Activated CD8-positive, alpha-beta memory T cell treated with anti-CD3 and anti-CD28 coated beads, Interleukin-2, amount 10 ng/mL, durations not matched to agents 7 days and 5 days (primary cell): ENCODE measurements around the gene KSR2. TPM values are rescaled to one million over a fixed set of nuclear protein-coding genes. Genes with fewer than 3 reads are reported as not detected.
A peak's percentile ranks its signal among the peaks of the same experiment; 100 is the strongest.
"Not testable (repeated sequence)": the region's sequence is repeated elsewhere in the genome, so short reads cannot be mapped to it uniquely, and the experiment has no call there.

ENCODE experiments used
- ATAC-seq: fragments of 150-1000 bp; cut with Tn5 transposase; one replicate; pipeline ENCODE4 v1.10.0; 2021; ENCODE audit warnings: moderate library complexity
- CTCF ChIA-PET: fragments of 350-600 bp; sonication (Branson Sonifier 250); formaldehyde crosslinking; loops from one replicate; lab custom pipeline; 2021; ENCODE audit warnings: antibody characterized with exemption; lab: Charles Lee
- DNase-seq: peaks from one replicate; pipeline ENCODE4 v3.0.0-alpha.2; 2020
- H3K27ac Mint-ChIP-seq: one replicate; pipeline ENCODE4 v1.8.0; 2021; ENCODE audit warnings: mild to moderate bottlenecking, mixed read lengths
- H3K27me3 Mint-ChIP-seq: one replicate; pipeline ENCODE4 v1.8.0; 2021; ENCODE audit warnings: mixed read lengths
- H3K36me3 Mint-ChIP-seq: one replicate; pipeline ENCODE4 v1.8.0; 2021; ENCODE audit warnings: mild to moderate bottlenecking, mixed read lengths
- H3K4me1 Mint-ChIP-seq: one replicate; pipeline ENCODE4 v1.8.0; 2021; ENCODE audit warnings: mixed read lengths
- H3K4me3 Mint-ChIP-seq: one replicate; pipeline ENCODE4 v1.8.0; 2021; ENCODE audit warnings: mild to moderate bottlenecking, moderate library complexity, mixed read lengths
- H3K9me3 Mint-ChIP-seq: one replicate; pipeline ENCODE4 v1.8.0; 2022; ENCODE audit warnings: low read depth, mixed read lengths
- total RNA-seq, 2 experiments: library from RNA; stranded (reverse); gene quantifications; one replicate each; pipeline ENCODE4 v1.2.3, GENCODE V29; 2021

Gene KSR2
- total RNA-seq, 2 experiments from 2014 or later: not detected

- H3K27me3 Mint-ChIP-seq, H3K4me3 Mint-ChIP-seq, ATAC-seq, H3K27ac Mint-ChIP-seq, H3K9me3 Mint-ChIP-seq, DNase-seq, H3K36me3 Mint-ChIP-seq, H3K4me1 Mint-ChIP-seq: not testable (repeated sequence)
- CTCF ChIA-PET: interaction anchor here (0.8 to 2.7 kb wide), 18 partner anchors 9 to 645 kb away, joined by 3 to 21 read pairs (median 4); no protein-coding TSS in a partner anchor
Observed at GRCh38 chr12:117857139-117857538, 111.7 kb downstream of the KSR2 start.

DNA sequence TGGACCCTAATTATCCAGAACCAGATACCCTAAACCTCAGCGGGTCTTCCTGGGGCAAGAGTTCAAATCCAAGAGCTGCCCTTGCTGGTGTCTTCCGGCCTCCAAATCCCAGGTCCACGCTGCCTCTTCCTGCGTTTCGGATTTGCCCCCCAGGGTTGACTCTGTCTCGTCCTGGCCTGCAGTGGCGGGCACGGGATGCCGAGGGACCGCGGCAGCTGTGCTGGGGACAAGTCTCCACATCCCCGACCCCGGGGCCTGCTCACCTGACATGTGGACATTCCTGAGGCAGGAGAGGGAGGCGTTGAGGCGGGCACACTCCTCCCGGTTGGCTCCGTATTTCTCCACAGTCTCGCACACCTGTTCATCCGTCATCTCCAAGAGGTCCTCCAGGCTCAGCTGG is 113.6 kb downstream of the KSR2 start:
- Mint-ChIP-seq H3K9me3 (peaks cover 3% of the 10 kb centered on the region), H3K4me1 (no peaks in the 10 kb centered on the region), H3K27ac (no peak overlapping the region), H3K36me3 (no peaks in the 10 kb centered on the region), H3K4me3 (no peak overlapping the region), H3K27me3 (no peaks in the 10 kb centered on the region)
- ATAC-seq (no peak), DNase-seq (no peak)
- CTCF ChIA-PET: interaction anchor here (1.0 to 3.4 kb wide), 2 partner anchors 19 to 619 kb away, joined by 4 to 11 read pairs; no protein-coding TSS in a partner anchor

DNA sequence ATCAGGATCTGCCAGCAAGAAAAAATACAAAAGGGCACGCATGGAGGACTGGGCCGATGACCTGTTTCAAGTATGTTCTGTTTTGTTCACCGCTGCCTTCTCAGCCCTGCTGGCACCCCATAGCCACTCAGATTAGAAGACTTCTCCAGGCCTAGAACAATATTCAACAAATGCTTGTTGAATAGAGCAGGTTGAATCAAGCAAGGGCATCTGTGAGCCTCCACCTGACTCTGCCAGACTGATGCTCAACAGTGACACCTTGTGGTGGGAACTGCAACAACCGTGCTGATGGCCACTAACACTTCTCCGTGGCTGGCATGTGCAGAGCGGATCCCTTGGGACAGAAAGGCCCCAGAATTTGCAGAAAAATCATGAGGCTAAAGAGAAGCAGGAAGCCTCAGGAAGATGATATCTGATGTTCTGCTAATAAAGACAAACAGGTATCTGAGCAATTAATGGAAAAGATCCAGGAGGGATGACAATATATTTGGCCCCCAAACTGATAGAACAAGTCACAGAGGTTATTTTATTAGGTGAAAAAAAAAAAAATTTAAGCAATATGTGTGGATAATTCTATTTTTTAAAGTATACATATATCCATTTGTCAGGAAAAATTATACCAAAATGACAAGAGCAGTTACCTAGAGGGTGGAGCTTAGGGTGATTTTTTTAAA is 114.3 kb downstream of the KSR2 start:
- Mint-ChIP-seq H3K4me3 (no peak overlapping the region), H3K27me3 (no peaks in the 10 kb centered on the region), H3K36me3 (no peaks in the 10 kb centered on the region), H3K27ac (no peak overlapping the region), H3K9me3 (peaks cover 3% of the 10 kb centered on the region), H3K4me1 (no peaks in the 10 kb centered on the region)
- CTCF ChIA-PET: interaction anchor here (1.0 to 3.4 kb wide), 2 partner anchors 20 to 618 kb away, joined by 4 to 11 read pairs; no protein-coding TSS in a partner anchor
- ATAC-seq: peak; percentile 57
- DNase-seq: peak; percentile 57

DNA sequence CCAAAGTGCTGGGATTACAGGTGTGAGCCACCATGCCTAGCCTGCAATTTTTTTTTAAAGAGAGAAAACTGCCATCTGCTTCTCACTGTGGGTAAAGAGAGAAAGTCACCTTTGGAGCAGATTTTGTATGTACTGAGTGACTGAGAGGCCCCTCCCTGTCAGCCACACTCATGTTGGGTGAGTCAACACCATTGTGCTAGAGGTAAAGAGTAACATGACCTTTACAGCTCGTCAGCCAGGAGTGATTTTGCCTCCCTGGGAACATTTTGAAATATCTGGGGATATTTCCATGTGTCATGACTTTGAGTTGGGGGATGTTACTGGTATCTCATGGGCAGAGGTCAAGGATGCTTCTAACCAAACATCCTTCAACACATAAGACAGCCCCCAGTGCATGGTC is 115.2 kb downstream of the KSR2 start:
- no peaks in the 10 kb centered on the region for H3K27me3 Mint-ChIP-seq
- H3K4me3 Mint-ChIP-seq: no peak overlapping the region
- ATAC-seq: no peak
- H3K27ac Mint-ChIP-seq: no peak overlapping the region
- no peak for DNase-seq
- no peaks in the 10 kb centered on the region for H3K36me3 Mint-ChIP-seq
- no peaks in the 10 kb centered on the region for H3K4me1 Mint-ChIP-seq
- CTCF ChIA-PET: interaction anchor here (3.4 kb wide), 1 partner anchor 20 kb away, joined by 11 read pairs; no protein-coding TSS in a partner anchor
- H3K9me3 Mint-ChIP-seq: peaks cover 3% of the 10 kb centered on the region

- no peaks in the 10 kb centered on the region for H3K36me3 Mint-ChIP-seq
- DNase-seq: no peak
- CTCF ChIA-PET: interaction anchor here (0.9 to 4.5 kb wide), 10 partner anchors 8 to 613 kb away, joined by 3 to 20 read pairs (median 3); partner anchors contain the start of gene RFC5
- H3K27me3 Mint-ChIP-seq: no peaks in the 10 kb centered on the region
- no peak overlapping the region for H3K4me3 Mint-ChIP-seq
- no peaks in the 10 kb centered on the region for H3K4me1 Mint-ChIP-seq
- no peak for ATAC-seq
- no peak overlapping the region for H3K27ac Mint-ChIP-seq
- H3K9me3 Mint-ChIP-seq: peaks cover 5% of the 10 kb centered on the region
Observed at GRCh38 chr12:117850048-117850447, 118.7 kb downstream of the KSR2 start.

GRCh38 chr12:117847371-117847770 is 121.4 kb downstream of the KSR2 start:
- ATAC-seq (no peak), DNase-seq (no peak)
- CTCF ChIA-PET: interaction anchor here (1.2 to 4.5 kb wide), 2 partner anchors 10 to 11 kb away, joined by 5 to 20 read pairs; no protein-coding TSS in a partner anchor
- no peak overlapping the region for H3K4me3 Mint-ChIP-seq
- no peaks in the 10 kb centered on the region for H3K36me3 Mint-ChIP-seq
- H3K4me1 Mint-ChIP-seq: no peaks in the 10 kb centered on the region
- no peak overlapping the region for H3K27ac Mint-ChIP-seq
- H3K27me3 Mint-ChIP-seq: no peaks in the 10 kb centered on the region
- H3K9me3 Mint-ChIP-seq: peaks cover 2% of the 10 kb centered on the region

GRCh38 chr12:117845271-117845904 is 123.4 kb downstream of the KSR2 start:
- CTCF ChIA-PET: interaction anchor here (1.0 kb wide), 1 partner anchor 12 kb away, joined by 3 read pairs; no protein-coding TSS in a partner anchor
- peaks cover 2% of the 10 kb centered on the region for H3K9me3 Mint-ChIP-seq
- no peak overlapping the region for H3K4me3 Mint-ChIP-seq
- ATAC-seq: no peak
- H3K4me1 Mint-ChIP-seq: no peaks in the 10 kb centered on the region
- no peaks in the 10 kb centered on the region for H3K27me3 Mint-ChIP-seq
- no peak for DNase-seq
- H3K27ac Mint-ChIP-seq: no peak overlapping the region
- H3K36me3 Mint-ChIP-seq: no peaks in the 10 kb centered on the region

DNA sequence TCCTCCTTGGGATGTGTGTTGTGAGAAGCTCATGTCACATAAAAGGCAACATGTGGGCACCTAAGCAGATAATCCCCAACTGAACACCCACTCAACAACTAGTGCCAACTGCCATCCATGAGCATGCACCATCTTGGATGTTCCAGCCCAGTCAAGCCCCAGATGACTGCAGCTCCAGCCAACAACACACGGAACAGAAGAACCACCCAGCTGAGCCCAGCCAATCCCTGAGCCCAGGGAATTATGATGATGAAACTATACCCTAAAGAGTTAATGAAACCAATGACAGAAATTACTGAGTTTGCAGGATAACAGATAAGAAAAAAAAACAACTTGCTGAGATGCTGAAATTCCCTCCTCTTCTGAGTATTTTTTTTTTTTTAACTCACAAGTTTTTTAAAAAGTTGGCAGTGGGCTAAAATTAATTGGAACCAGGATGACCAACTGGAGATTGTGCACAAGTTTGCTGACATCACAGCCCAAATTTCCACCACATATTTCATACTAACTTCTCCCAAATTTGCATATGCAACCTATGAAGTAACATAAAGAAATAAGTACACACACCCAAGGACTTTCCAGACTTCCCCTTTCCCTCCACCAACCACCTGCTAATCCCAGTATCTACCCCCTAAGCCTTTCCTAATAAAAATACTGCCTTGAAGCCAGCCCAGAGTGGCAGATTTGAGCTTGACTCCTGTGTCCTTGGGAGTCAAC is 124.5 kb downstream of the KSR2 start:
- H3K9me3 Mint-ChIP-seq: peaks cover 2% of the 10 kb centered on the region
- DNase-seq (no peak), ATAC-seq (no peak)
- CTCF ChIA-PET: interaction anchor here (1.1 kb wide), 1 partner anchor 13 kb away, joined by 4 read pairs; no protein-coding TSS in a partner anchor
- no peaks in the 10 kb centered on the region for H3K4me1 Mint-ChIP-seq
- no peaks in the 10 kb centered on the region for H3K36me3 Mint-ChIP-seq
- H3K27ac Mint-ChIP-seq: no peak overlapping the region
- H3K27me3 Mint-ChIP-seq: no peaks in the 10 kb centered on the region
- no peak overlapping the region for H3K4me3 Mint-ChIP-seq

- Mint-ChIP-seq H3K4me1 (no peaks in the 10 kb centered on the region), H3K4me3 (no peak overlapping the region), H3K27ac (no peak overlapping the region), H3K36me3 (no peaks in the 10 kb centered on the region), H3K9me3 (peaks cover 2% of the 10 kb centered on the region), H3K27me3 (no peaks in the 10 kb centered on the region)
- CTCF ChIA-PET: interaction anchor here (1.0 kb wide), 1 partner anchor 15 kb away, joined by 4 read pairs; no protein-coding TSS in a partner anchor
- ATAC-seq (no peak), DNase-seq (no peak)
Observed at GRCh38 chr12:117842630-117843029, 126.2 kb downstream of the KSR2 start.

GRCh38 chr12:117842220-117842619 is 126.6 kb downstream of the KSR2 start:
- ATAC-seq: no peak
- Mint-ChIP-seq H3K36me3 (no peaks in the 10 kb centered on the region), H3K4me3 (no peak overlapping the region), H3K27ac (no peak overlapping the region), H3K9me3 (peaks cover 2% of the 10 kb centered on the region), H3K4me1 (peaks cover 1% of the 10 kb centered on the region), H3K27me3 (peaks cover 3% of the 10 kb centered on the region)
- DNase-seq: no peak
- CTCF ChIA-PET: interaction anchor here (1.0 kb wide), 1 partner anchor 15 kb away, joined by 4 read pairs; no protein-coding TSS in a partner anchor

DNA sequence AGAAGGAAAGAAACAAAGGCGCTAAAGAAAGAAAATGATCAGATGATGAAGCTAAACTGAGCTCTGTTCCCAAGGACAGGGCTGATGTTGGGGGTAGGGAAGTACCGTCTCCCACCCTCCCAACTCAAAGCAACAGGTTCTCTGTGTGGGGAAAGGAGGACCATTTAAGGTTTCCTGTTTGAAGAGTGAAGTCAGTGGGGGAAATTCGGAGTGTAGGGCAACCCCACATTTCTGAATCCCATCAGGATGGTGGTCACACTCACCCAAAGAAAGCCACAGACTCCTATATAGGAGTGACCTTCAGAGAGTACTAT is 131.1 kb downstream of the KSR2 start:
- ATAC-seq: no peak
- Mint-ChIP-seq H3K9me3 (no peaks in the 10 kb centered on the region), H3K36me3 (no peaks in the 10 kb centered on the region), H3K4me1 (peaks cover 3% of the 10 kb centered on the region), H3K4me3 (no peak overlapping the region), H3K27ac (no peak overlapping the region), H3K27me3 (peaks cover 7% of the 10 kb centered on the region)
- CTCF ChIA-PET: interaction anchor here (1.0 to 4.0 kb wide), 13 partner anchors 10 to 627 kb away, joined by 3 to 32 read pairs (median 6); no protein-coding TSS in a partner anchor
- no peak for DNase-seq

DNA sequence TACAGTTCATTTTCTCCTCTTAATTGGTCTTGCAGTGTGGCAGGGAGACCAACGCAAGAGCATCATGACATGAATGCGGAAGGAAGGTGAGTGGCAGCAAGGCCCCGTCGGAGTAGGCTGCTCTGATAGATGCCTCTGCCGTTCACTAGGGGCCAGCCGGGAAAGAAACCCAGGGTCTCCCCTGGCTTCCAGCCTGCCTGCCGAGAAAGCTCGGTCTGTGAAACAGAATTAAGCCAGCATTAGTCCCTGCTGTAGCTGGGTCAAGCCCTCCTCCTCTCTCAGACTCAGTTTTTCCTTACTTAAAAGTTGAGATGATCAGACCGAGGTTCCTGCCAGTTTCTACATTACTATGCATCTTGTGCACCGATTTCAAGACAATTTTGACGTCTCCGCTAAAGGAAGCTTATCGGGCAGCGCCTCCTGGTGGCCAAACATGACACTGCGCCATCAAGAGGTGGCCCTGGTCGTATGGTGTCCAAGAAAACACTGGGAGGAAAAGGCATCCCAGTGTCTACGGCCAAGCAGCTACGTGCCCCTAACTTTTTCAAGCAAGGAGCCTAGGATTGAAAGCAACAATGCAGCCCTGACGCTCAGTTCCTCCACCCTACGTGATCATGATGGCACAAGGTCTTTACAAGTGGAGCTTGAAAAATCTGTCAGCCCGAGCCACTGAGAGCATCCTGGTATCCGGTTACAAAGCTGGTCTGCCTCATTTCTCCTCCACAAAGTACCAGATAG is 131.6 kb downstream of the KSR2 start:
- H3K36me3 Mint-ChIP-seq: no peaks in the 10 kb centered on the region
- no peaks in the 10 kb centered on the region for H3K9me3 Mint-ChIP-seq
- peak; percentile 61 for ATAC-seq
- H3K27ac Mint-ChIP-seq: no peak overlapping the region
- no peak overlapping the region for H3K4me3 Mint-ChIP-seq
- H3K4me1 Mint-ChIP-seq: peaks cover 3% of the 10 kb centered on the region
- H3K27me3 Mint-ChIP-seq: peaks cover 7% of the 10 kb centered on the region
- peak; percentile 79 for DNase-seq
- CTCF ChIA-PET: interaction anchor here (1.0 to 4.0 kb wide), 15 partner anchors 10 to 626 kb away, joined by 3 to 32 read pairs (median 5); no protein-coding TSS in a partner anchor
